Caco-2 (cell line): ENCODE measurements around the gene ZMYND8. TPM values are rescaled to one million over a fixed set of nuclear protein-coding genes. Genes with fewer than 3 reads are reported as not detected.

Source experiments
- BruUV-seq: library from RNA; stranded (reverse); fragments of 400-500 nt; replicated peaks from 2 replicates; lab custom pipeline; 2021; lab: Mats Ljungman, UMichigan
- CTCF ChIA-PET: fragments of 300-600 bp; sonication (Branson Sonifier 250); formaldehyde crosslinking; loops from one replicate; lab custom pipeline; 2022; ENCODE audit warnings: antibody characterized with exemption; lab: Charles Lee
- POLR2A ChIA-PET: fragments of 300-600 bp; sonication (Branson Sonifier 250); formaldehyde crosslinking; loops from one replicate; lab custom pipeline; 2022; ENCODE audit warnings: antibody characterized with exemption; lab: Charles Lee
- DNase-seq, 2 experiments: peaks; one replicate each; pipeline versions ENCODE4 v3.0.0 to v3.0.0-alpha.2; 2020 to 2022
- H3K27me3 ChIP-seq: replicated peaks from 2 replicates; pipeline ENCODE4 v1.6.0; 2011; ENCODE audit warnings: low read length; ENCODE audit not compliant: control insufficient read depth, insufficient read depth
- H3K36me3 ChIP-seq: 2 replicates; pipeline ENCODE4 v1.5.1; 2011; ENCODE audit warnings: low read length; ENCODE audit not compliant: control insufficient read depth, insufficient read depth
- H3K4me1 ChIP-seq: fragments of 250-450 bp; sonication (Bioruptor Pico); 2 replicates; pipeline ENCODE4 v1.5.1; 2020; ENCODE audit warnings: mild to moderate bottlenecking
- H3K4me3 ChIP-seq: 2 replicates; pipeline ENCODE4 v1.5.1; 2011; ENCODE audit warnings: low read depth, mild to moderate bottlenecking, control low read depth, low read length
- H3K9me3 ChIP-seq: fragments of 250-450 bp; sonication (Bioruptor Pico); 2 replicates; pipeline ENCODE4 v1.5.1; 2020; ENCODE audit warnings: mild to moderate bottlenecking, moderate library complexity
- H3K27ac Mint-ChIP-seq: one replicate; pipeline ENCODE4 v1.8.0; 2022; ENCODE audit warnings: mixed read lengths; ENCODE audit not compliant: unreplicated experiment
- H3K27me3 Mint-ChIP-seq: one replicate; pipeline ENCODE4 v1.8.0; 2022; ENCODE audit warnings: mixed read lengths; ENCODE audit not compliant: insufficient read depth, unreplicated experiment
- H3K36me3 Mint-ChIP-seq: one replicate; pipeline ENCODE4 v1.8.0; 2022; ENCODE audit warnings: mild to moderate bottlenecking, mixed read lengths; ENCODE audit not compliant: insufficient read depth, unreplicated experiment
- H3K4me1 Mint-ChIP-seq: one replicate; pipeline ENCODE4 v1.8.0; 2022; ENCODE audit warnings: low read depth, mixed read lengths; ENCODE audit not compliant: unreplicated experiment
- H3K4me3 Mint-ChIP-seq: one replicate; pipeline ENCODE4 v1.8.0; 2022; ENCODE audit warnings: mild to moderate bottlenecking, moderate library complexity, mixed read lengths; ENCODE audit not compliant: unreplicated experiment
- H3K9me3 Mint-ChIP-seq: one replicate; pipeline ENCODE4 v1.8.0; 2022; ENCODE audit warnings: mixed read lengths; ENCODE audit not compliant: unreplicated experiment
- intact Hi-C: fragments of 100-400 bp; cut with micrococcal nuclease; formaldehyde crosslinking; loops from one replicate; pipeline ENCODE4 v1.10.0; 2022; ENCODE audit not compliant: unreplicated experiment
- total RNA-seq: library from RNA; stranded (reverse); gene quantifications from 2 replicates; pipeline ENCODE4 v1.2.3, GENCODE V29; 2022
- TF ChIP-seq, protein P1 (sequence below), 2 experiments: fragments of 200-600 bp in 1 of 2; IDR thresholded peaks; 1 replicate in 1 of 2; 2 replicates in 1 of 2; pipeline versions ENCODE4 v1.5.1 to v1.8.0; 2011 to 2022; ENCODE audit warnings: antibody characterized with exemption in 1 of 2, control low read depth in 1 of 2, inconsistent platforms in 1 of 2, low read depth in 1 of 2, low read length in 1 of 2, mild to moderate bottlenecking in 1 of 2, moderate library complexity in 1 of 2; ENCODE audit not compliant: insufficient read depth in 1 of 2, severe bottlenecking in 1 of 2, unreplicated experiment in 1 of 2

Gene ZMYND8
- total RNA-seq, 1 experiment from 2014 or later = 194 TPM

DNA sequence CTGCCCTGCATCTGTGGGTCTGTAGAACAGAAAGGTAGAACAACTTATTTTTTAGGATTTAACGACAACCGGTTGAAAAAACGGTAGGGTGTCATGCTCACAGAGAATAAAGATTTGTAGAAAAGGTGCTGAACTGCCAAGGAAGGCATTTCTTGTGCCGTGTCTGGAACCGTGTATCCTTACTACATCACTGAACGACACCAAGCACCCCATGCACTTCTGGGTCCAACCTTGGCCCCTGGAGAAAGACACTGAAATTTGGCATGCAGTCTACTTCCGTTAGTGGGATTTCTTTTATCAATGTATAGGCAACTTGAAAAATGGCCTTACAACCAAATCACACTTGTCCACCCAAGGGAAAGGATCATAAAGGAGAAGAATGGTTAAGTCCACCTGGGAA, 145.5 kb downstream of the ZMYND8 start:
- CTCF ChIA-PET = no interaction called here
- Histone ChIP-seq H3K4me3 (no peak overlapping the region), H3K4me1 (no peaks in the 10 kb centered on the region), H3K36me3 (peaks cover 29% of the 10 kb centered on the region), H3K27me3 (no peaks in the 10 kb centered on the region), H3K9me3 (no peaks in the 10 kb centered on the region)
- intact Hi-C loops = no loop called here
- peaks cover 8% of the 10 kb centered on the region for H3K4me1 Mint-ChIP-seq
- H3K27ac Mint-ChIP-seq = no peak overlapping the region
- TF ChIP-seq, protein P1, sequence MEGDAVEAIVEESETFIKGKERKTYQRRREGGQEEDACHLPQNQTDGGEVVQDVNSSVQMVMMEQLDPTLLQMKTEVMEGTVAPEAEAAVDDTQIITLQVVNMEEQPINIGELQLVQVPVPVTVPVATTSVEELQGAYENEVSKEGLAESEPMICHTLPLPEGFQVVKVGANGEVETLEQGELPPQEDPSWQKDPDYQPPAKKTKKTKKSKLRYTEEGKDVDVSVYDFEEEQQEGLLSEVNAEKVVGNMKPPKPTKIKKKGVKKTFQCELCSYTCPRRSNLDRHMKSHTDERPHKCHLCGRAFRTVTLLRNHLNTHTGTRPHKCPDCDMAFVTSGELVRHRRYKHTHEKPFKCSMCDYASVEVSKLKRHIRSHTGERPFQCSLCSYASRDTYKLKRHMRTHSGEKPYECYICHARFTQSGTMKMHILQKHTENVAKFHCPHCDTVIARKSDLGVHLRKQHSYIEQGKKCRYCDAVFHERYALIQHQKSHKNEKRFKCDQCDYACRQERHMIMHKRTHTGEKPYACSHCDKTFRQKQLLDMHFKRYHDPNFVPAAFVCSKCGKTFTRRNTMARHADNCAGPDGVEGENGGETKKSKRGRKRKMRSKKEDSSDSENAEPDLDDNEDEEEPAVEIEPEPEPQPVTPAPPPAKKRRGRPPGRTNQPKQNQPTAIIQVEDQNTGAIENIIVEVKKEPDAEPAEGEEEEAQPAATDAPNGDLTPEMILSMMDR (IDR thresholded peaks at IDR 0.05; ENCODE audit: insufficient read depth in 1 of 2, low read depth in 1 of 2, low read length in 1 of 2, severe bottlenecking in 1 of 2, unreplicated experiment in 1 of 2) = no peak
- POLR2A ChIA-PET = no interaction called here
- no peaks in the 10 kb centered on the region for H3K9me3 Mint-ChIP-seq
- no peak for DNase-seq
- BruUV-seq = no TSS peak
- no peak overlapping the region for H3K4me3 Mint-ChIP-seq
- H3K36me3 Mint-ChIP-seq = peaks cover 8% of the 10 kb centered on the region
- H3K27me3 Mint-ChIP-seq = no peaks in the 10 kb centered on the region

DNA sequence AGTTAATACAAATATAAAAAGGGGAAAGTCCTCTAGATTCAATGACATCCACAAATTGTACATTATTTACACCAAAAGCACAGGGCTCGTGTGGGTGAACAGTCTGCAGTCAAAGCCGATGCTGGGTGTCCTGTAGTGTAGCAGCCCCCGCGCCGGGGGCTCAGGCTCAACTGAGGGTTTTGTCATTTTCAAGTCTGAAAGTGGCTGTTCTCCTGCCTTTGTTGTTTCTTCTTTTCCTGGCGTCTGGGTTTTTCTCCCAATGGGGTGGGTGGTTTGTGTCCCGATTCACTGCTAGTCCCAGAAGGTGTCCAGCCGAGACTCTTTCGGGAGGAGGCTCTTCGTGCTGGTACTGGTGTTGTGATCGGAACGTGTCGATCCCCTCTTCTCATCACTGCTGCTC, 146.0 kb downstream of the ZMYND8 start:
- BruUV-seq = no TSS peak
- no peak for DNase-seq
- Mint-ChIP-seq H3K36me3 (peaks cover 2% of the 10 kb centered on the region), H3K4me3 (no peak overlapping the region), H3K27me3 (no peaks in the 10 kb centered on the region), H3K9me3 (no peaks in the 10 kb centered on the region), H3K27ac (no peak overlapping the region), H3K4me1 (peaks cover 14% of the 10 kb centered on the region)
- Histone ChIP-seq H3K4me3 (no peak overlapping the region), H3K36me3 (peaks cover 27% of the 10 kb centered on the region), H3K27me3 (no peaks in the 10 kb centered on the region), H3K9me3 (no peaks in the 10 kb centered on the region), H3K4me1 (no peaks in the 10 kb centered on the region)
- intact Hi-C loops = no loop called here
- POLR2A ChIA-PET = no interaction called here
- TF ChIP-seq, protein P1 (IDR thresholded peaks at IDR 0.05; ENCODE audit: insufficient read depth in 1 of 2, low read depth in 1 of 2, low read length in 1 of 2, severe bottlenecking in 1 of 2, unreplicated experiment in 1 of 2) = no peak
- CTCF ChIA-PET = no interaction called here

DNA sequence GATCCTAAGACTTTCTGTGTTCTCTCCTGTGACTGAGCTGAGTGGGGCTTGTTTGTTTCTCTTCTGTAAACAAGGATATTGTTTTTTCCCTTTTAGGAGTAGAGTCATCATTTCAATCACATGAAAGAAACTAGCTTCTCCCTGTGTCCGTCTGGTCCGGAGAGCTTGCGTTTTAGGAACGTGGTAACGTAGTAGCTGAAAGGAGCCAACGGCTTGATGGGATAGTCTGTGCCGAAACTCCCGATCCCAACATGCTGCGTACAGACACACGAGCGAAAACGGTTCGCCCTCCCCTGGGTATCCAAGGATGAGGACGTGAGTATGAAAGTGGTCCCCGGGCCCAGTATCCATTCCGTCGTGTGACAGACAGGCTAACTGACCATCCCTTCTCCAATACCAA, 146.5 kb downstream of the ZMYND8 start:
- intact Hi-C loops = no loop called here
- no peak for DNase-seq
- H3K9me3 ChIP-seq = no peaks in the 10 kb centered on the region
- BruUV-seq = TSS peak; percentile 54
- H3K4me1 ChIP-seq = no peaks in the 10 kb centered on the region
- H3K9me3 Mint-ChIP-seq = no peaks in the 10 kb centered on the region
- ChIA-PET CTCF (no interaction called here), POLR2A (no interaction called here)
- no peak overlapping the region for H3K4me3 Mint-ChIP-seq
- H3K36me3 ChIP-seq = peaks cover 27% of the 10 kb centered on the region
- no peaks in the 10 kb centered on the region for H3K27me3 Mint-ChIP-seq
- H3K4me3 ChIP-seq = no peak overlapping the region
- no peaks in the 10 kb centered on the region for H3K36me3 Mint-ChIP-seq
- H3K4me1 Mint-ChIP-seq = peaks cover 15% of the 10 kb centered on the region
- H3K27ac Mint-ChIP-seq = no peak overlapping the region
- H3K27me3 ChIP-seq = no peaks in the 10 kb centered on the region
- TF ChIP-seq, protein P1 (IDR thresholded peaks at IDR 0.05; ENCODE audit: insufficient read depth in 1 of 2, low read depth in 1 of 2, low read length in 1 of 2, severe bottlenecking in 1 of 2, unreplicated experiment in 1 of 2) = no peak
